Measurements from ENCODE around the gene RAD50.

DNA sequence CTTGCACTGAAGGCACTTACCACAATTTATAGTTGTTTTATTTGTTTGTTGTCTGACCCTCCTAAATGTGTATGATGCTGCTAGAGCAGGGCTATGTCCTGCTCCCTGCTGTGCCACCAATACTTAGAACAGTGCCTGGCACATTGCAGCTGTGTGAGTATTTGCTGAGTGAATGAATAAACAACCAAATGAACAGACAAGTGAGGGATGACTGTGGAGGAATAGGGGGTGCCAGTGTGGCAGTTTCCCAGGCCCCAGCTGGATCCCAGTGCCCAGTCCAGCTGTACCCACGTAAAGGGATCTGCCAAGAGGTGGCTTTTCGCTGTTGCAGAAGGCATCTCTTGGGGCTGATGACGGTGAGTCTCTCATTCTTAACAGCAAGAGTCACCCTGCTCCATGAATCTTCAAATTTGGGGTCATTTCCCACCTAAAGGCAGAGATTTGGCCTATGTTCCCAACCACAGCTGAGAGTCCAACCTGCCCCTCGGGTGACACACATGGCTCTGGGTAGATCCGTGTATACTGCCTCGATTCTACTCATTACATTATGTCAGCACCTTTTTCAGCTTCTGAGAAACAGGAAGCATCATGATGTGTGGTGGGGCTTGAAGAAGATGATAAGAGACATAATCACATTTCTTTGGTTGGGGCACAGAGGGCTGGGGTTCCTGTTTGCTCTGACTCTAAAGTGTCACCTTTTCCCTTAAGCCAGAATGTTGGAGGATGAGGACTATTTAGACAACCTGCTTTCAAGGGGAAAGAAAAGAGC is 27.7 kb upstream of the RAD50 start:
- TF ChIP-seq, protein P1, sequence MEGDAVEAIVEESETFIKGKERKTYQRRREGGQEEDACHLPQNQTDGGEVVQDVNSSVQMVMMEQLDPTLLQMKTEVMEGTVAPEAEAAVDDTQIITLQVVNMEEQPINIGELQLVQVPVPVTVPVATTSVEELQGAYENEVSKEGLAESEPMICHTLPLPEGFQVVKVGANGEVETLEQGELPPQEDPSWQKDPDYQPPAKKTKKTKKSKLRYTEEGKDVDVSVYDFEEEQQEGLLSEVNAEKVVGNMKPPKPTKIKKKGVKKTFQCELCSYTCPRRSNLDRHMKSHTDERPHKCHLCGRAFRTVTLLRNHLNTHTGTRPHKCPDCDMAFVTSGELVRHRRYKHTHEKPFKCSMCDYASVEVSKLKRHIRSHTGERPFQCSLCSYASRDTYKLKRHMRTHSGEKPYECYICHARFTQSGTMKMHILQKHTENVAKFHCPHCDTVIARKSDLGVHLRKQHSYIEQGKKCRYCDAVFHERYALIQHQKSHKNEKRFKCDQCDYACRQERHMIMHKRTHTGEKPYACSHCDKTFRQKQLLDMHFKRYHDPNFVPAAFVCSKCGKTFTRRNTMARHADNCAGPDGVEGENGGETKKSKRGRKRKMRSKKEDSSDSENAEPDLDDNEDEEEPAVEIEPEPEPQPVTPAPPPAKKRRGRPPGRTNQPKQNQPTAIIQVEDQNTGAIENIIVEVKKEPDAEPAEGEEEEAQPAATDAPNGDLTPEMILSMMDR (IDR thresholded peaks at IDR 0.05; ENCODE audit: low read depth, low read length), result no peak
- TF ChIP-seq POLR2A (IDR thresholded peaks at IDR 0.05; ENCODE audit: extremely low read depth, insufficient read length), result no peak
- TF ChIP-seq, protein P2, sequence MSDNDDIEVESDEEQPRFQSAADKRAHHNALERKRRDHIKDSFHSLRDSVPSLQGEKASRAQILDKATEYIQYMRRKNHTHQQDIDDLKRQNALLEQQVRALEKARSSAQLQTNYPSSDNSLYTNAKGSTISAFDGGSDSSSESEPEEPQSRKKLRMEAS (IDR thresholded peaks at IDR 0.05; ENCODE audit: low read depth, low read length), result no peak
- no peak for TF ChIP-seq MYC (IDR thresholded peaks at IDR 0.05; ENCODE audit: low read depth, low read length)

All from NB4 (cell line).